Activated CD4-positive, alpha-beta T cell treated with anti-CD3 and anti-CD28 coated beads, Interleukin-2, amount 50 U/mL, for 1 hour (primary cell): ENCODE data around the gene KIF16B.
"Not testable (repeated sequence)": the region's sequence is repeated elsewhere in the genome, so short reads cannot be mapped to it uniquely, and the experiment has no call there.

Experiments used
- DNase-seq: peaks from one replicate; pipeline ENCODE4 v3.0.0-alpha.2; 2020

Gene KIF16B

GRCh38 chr20:16474363-16474762 is 98.9 kb downstream of the KIF16B start:
- no peak for DNase-seq

GRCh38 chr20:16472045-16472872 is 101.0 kb downstream of the KIF16B start:
- DNase-seq: no peak

GRCh38 chr20:16469395-16469905 is 103.8 kb downstream of the KIF16B start:
- DNase-seq: no peak

GRCh38 chr20:16462711-16463110 is 110.5 kb downstream of the KIF16B start:
- DNase-seq: no peak

- no peak for DNase-seq
Observed at GRCh38 chr20:16459019-16459700, 114.1 kb downstream of the KIF16B start.

GRCh38 chr20:16457514-16457913 is 115.7 kb downstream of the KIF16B start:
- DNase-seq: no peak

- no peak for DNase-seq
Observed at GRCh38 chr20:16455324-16455723, 117.9 kb downstream of the KIF16B start.

GRCh38 chr20:16451982-16452381 is 121.3 kb downstream of the KIF16B start:
- no peak for DNase-seq

GRCh38 chr20:16451001-16451400 is 122.2 kb downstream of the KIF16B start:
- no peak for DNase-seq

GRCh38 chr20:16446991-16447390 is 126.3 kb downstream of the KIF16B start:
- DNase-seq: no peak

- DNase-seq: no peak
Observed at GRCh38 chr20:16446246-16446645, 127.0 kb downstream of the KIF16B start.

GRCh38 chr20:16445482-16445881 is 127.8 kb downstream of the KIF16B start:
- DNase-seq: no peak

GRCh38 chr20:16444057-16444777 is 129.0 kb downstream of the KIF16B start:
- no peak for DNase-seq

GRCh38 chr20:16441546-16442164 is 131.6 kb downstream of the KIF16B start:
- DNase-seq: no peak

- no peak for DNase-seq
Observed at GRCh38 chr20:16440686-16441085, 132.6 kb downstream of the KIF16B start.

GRCh38 chr20:16439540-16439939 is 133.7 kb downstream of the KIF16B start:
- DNase-seq: not testable (repeated sequence)

- DNase-seq: no peak
Observed at GRCh38 chr20:16438100-16438499, 135.1 kb downstream of the KIF16B start.

GRCh38 chr20:16437387-16437996 is 135.8 kb downstream of the KIF16B start:
- DNase-seq: no peak

- DNase-seq: peak; percentile 18
Observed at GRCh38 chr20:16434062-16434664, 139.1 kb downstream of the KIF16B start.

GRCh38 chr20:16433293-16433580 is 140.0 kb downstream of the KIF16B start:
- DNase-seq: no peak

- no peak for DNase-seq
Observed at GRCh38 chr20:16432466-16433292, 140.6 kb downstream of the KIF16B start.
